HepG2 (cell line): ENCODE data around the gene LRP1-AS. TPM values are rescaled to one million over a fixed set of nuclear protein-coding genes. Genes with fewer than 3 reads are reported as not detected.

Source experiments
- KAT8 ChIP-seq: IDR thresholded peaks from 2 replicates; pipeline ENCODE4 v1.6.1; 2016; ENCODE audit warnings: missing genetic modification reagents, missing compliant biosample characterization
- LCORL ChIP-seq, 2 experiments: fragments of 450-650 bp in 1 of 2; sonication (generic) in 1 of 2; formaldehyde crosslinking in 1 of 2; IDR thresholded peaks; 2 replicates each; pipeline versions ENCODE4 v1.5.0 to v1.6.1; 2017 to 2020; ENCODE audit warnings: antibody characterized with exemption in 1 of 2, missing genetic modification reagents in 1 of 2
- MAFG ChIP-seq: sonication (generic); formaldehyde crosslinking; IDR thresholded peaks from 2 replicates; pipeline ENCODE4 v1.5.1; 2020; ENCODE audit warnings: mild to moderate bottlenecking, missing genetic modification reagents
- MEIS1 ChIP-seq: sonication (generic); formaldehyde crosslinking; IDR thresholded peaks from 2 replicates; pipeline ENCODE4 v1.9.0; 2021; ENCODE audit warnings: mild to moderate bottlenecking, missing genetic modification reagents, moderate library complexity, borderline replicate concordance
- PCBP1 ChIP-seq: fragments of 200-400 bp; formaldehyde crosslinking; IDR thresholded peaks from 2 replicates; pipeline ENCODE4 v1.6.1; 2017; ENCODE audit warnings: mild to moderate bottlenecking, low read depth, low read length, borderline replicate concordance
- PHF8 ChIP-seq: sonication (generic); formaldehyde crosslinking; IDR thresholded peaks from 2 replicates; pipeline ENCODE4 v1.5.0; 2020; ENCODE audit warnings: missing genetic modification reagents
- PREB ChIP-seq: sonication (generic); formaldehyde crosslinking; IDR thresholded peaks from 2 replicates; pipeline ENCODE4 v1.4.0; 2020; ENCODE audit warnings: missing genetic modification reagents
- RELA ChIP-seq: sonication (generic); formaldehyde crosslinking; IDR thresholded peaks from 2 replicates; pipeline ENCODE4 v1.4.0; 2020; ENCODE audit warnings: missing genetic modification reagents
- RFXAP ChIP-seq: sonication (generic); formaldehyde crosslinking; IDR thresholded peaks from 2 replicates; pipeline ENCODE4 v1.4.0; 2020; ENCODE audit warnings: missing genetic modification reagents, borderline replicate concordance
- ZBTB7B ChIP-seq: sonication (generic); formaldehyde crosslinking; IDR thresholded peaks from 2 replicates; pipeline ENCODE4 v1.4.0; 2020; ENCODE audit warnings: missing genetic modification reagents
- ZC3H4 ChIP-seq: sonication (generic); formaldehyde crosslinking; IDR thresholded peaks from 2 replicates; pipeline ENCODE4 v1.4.0; 2020; ENCODE audit warnings: missing genetic modification reagents, borderline replicate concordance
- ZNF318 ChIP-seq: sonication (generic); formaldehyde crosslinking; IDR thresholded peaks from 2 replicates; pipeline ENCODE4 v1.4.0; 2020; ENCODE audit warnings: mild to moderate bottlenecking, missing genetic modification reagents
- ZNF333 ChIP-seq: sonication (generic); formaldehyde crosslinking; IDR thresholded peaks from 2 replicates; pipeline ENCODE4 v1.4.0; 2020; ENCODE audit warnings: mild to moderate bottlenecking, missing genetic modification reagents, borderline replicate concordance
- ZNF501 ChIP-seq: sonication (generic); formaldehyde crosslinking; IDR thresholded peaks from 2 replicates; pipeline ENCODE4 v1.5.1; 2020; ENCODE audit warnings: mild to moderate bottlenecking, moderate library complexity, missing genetic modification reagents
- ZNF567 ChIP-seq: sonication (generic); formaldehyde crosslinking; IDR thresholded peaks from 2 replicates; pipeline ENCODE4 v1.8.1; 2023; ENCODE audit warnings: mild to moderate bottlenecking, missing genetic modification reagents, borderline replicate concordance
- ZNF687 ChIP-seq: sonication (generic); formaldehyde crosslinking; IDR thresholded peaks from 2 replicates; pipeline ENCODE4 v1.5.1; 2020; ENCODE audit warnings: mild to moderate bottlenecking, missing genetic modification reagents, moderate library complexity
- ZNF776 ChIP-seq: sonication (generic); formaldehyde crosslinking; IDR thresholded peaks from 2 replicates; pipeline ENCODE4 v1.4.0; 2020; ENCODE audit warnings: mild to moderate bottlenecking, missing genetic modification reagents
- ZNF879 ChIP-seq: sonication (generic); formaldehyde crosslinking; IDR thresholded peaks from 2 replicates; pipeline ENCODE4 v1.8.1; 2023; ENCODE audit warnings: missing genetic modification reagents
- polyA plus RNA-seq, 8 experiments: library from polyadenylated mRNA; depleted of rRNA in 3 of 8; stranded (reverse) in 7 of 8; unstranded in 1 of 8; fragments of >200 nt; fragmentation: Illumina TruSeq in 4 of 8; extraction: Trizol in 4 of 8; gene quantifications; 2 replicates each; pipeline versions ENCODE4 v1.2.1 to v1.2.3, GENCODE V29; 2011 to 2016; ENCODE audit warnings: low read depth in 4 of 8, missing spikeins in 1 of 8, mixed read lengths in 1 of 8; ENCODE audit not compliant: insufficient read depth in 1 of 8
- total RNA-seq, 5 experiments: library from RNA; depleted of rRNA; stranded (reverse); fragments of >200 nt; fragmentation: Illumina TruSeq; extraction: Trizol; gene quantifications; 2 replicates each; pipeline ENCODE4 v1.2.3, GENCODE V29; 2016; ENCODE audit warnings: low read depth in 1 of 5

LRP1-AS gene
- total and polyA plus RNA-seq, 2 of the 13 experiments (the other 11 are each of a cell fraction or from before 2014, with no cell fraction given) = 0.20 TPM; not detected in 1

GRCh38 chr12:57173089-57173488 lies 25.7 kb upstream of the LRP1-AS start (continued):
- TF ChIP-seq ZNF687 (CRISPR knock-in tag) (peak; percentile 76), ZNF333 (CRISPR knock-in tag) (no peak), ZNF501 (CRISPR knock-in tag) (no peak), KAT8 (CRISPR knock-in tag) (no peak), PREB (no peak), ZNF879 (CRISPR knock-in tag) (no peak), RELA (CRISPR knock-in tag) (no peak), PCBP1 (0 out of 2 replicates have a peak, but pooled peaks have one; percentile 28), RFXAP (no peak), ZNF318 (CRISPR knock-in tag) (no peak), ZNF567 (no peak), ZBTB7B (CRISPR knock-in tag) (0 out of 2 replicates have a peak, but pooled peaks have one; percentile 33), MAFG (CRISPR knock-in tag) (no peak), ZC3H4 (CRISPR knock-in tag) (no peak), PHF8 (CRISPR knock-in tag) (no peak), LCORL (IDR thresholded peaks at IDR 0.05) (no peak), LCORL (CRISPR knock-in tag; IDR thresholded peaks at IDR 0.05) (no peak), ZNF776 (CRISPR knock-in tag) (no peak), MEIS1 (CRISPR knock-in tag) (no peak)
